ENCODE data around the gene PRR15.

PRR15 gene

GRCh38 chr7:29592866-29593265, 29.2 kb downstream of the PRR15 start:
- Mint-ChIP-seq H3K4me1 (ENCODE audit: low read depth) (peaks cover 5% of the 10 kb centered on the region), H3K4me3 (no peak overlapping the region), H3K36me3 (ENCODE audit: low read depth) (no peaks in the 10 kb centered on the region), H3K27ac (no peak overlapping the region), H3K27me3 (ENCODE audit: low read depth) (peaks cover 7% of the 10 kb centered on the region), H3K9me3 (no peaks in the 10 kb centered on the region)

- Mint-ChIP-seq H3K27me3 (ENCODE audit: low read depth) (peaks cover 7% of the 10 kb centered on the region), H3K9me3 (no peaks in the 10 kb centered on the region), H3K4me1 (ENCODE audit: low read depth) (peaks cover 5% of the 10 kb centered on the region), H3K27ac (no peak overlapping the region), H3K4me3 (no peak overlapping the region), H3K36me3 (ENCODE audit: low read depth) (no peaks in the 10 kb centered on the region)
These were observed 29.8 kb downstream of the PRR15 start for GRCh38 chr7:29593459-29593858.

- H3K9me3 Mint-ChIP-seq: no peaks in the 10 kb centered on the region
These were observed 33.1 kb downstream of the PRR15 start for GRCh38 chr7:29596593-29597178.

GRCh38 chr7:29597266-29597665, 33.6 kb downstream of the PRR15 start:
- H3K9me3 Mint-ChIP-seq: no peaks in the 10 kb centered on the region
- H3K4me3 Mint-ChIP-seq: no peak overlapping the region
- no peaks in the 10 kb centered on the region for H3K36me3 Mint-ChIP-seq (ENCODE audit: low read depth)
- H3K27ac Mint-ChIP-seq: no peak overlapping the region
- H3K27me3 Mint-ChIP-seq (ENCODE audit: low read depth): no peaks in the 10 kb centered on the region
- no peaks in the 10 kb centered on the region for H3K4me1 Mint-ChIP-seq (ENCODE audit: low read depth)

More at GRCh38 chr7:29596593-29597178, 33.1 kb downstream of the PRR15 start:
- Mint-ChIP-seq H3K4me1 (ENCODE audit: low read depth) (no peaks in the 10 kb centered on the region), H3K4me3 (no peak overlapping the region), H3K36me3 (ENCODE audit: low read depth) (no peaks in the 10 kb centered on the region), H3K27ac (no peak overlapping the region), H3K27me3 (ENCODE audit: low read depth) (no peaks in the 10 kb centered on the region)

- Mint-ChIP-seq H3K4me3 (no peak overlapping the region), H3K36me3 (ENCODE audit: low read depth) (no peaks in the 10 kb centered on the region), H3K27me3 (ENCODE audit: low read depth) (no peaks in the 10 kb centered on the region), H3K9me3 (no peaks in the 10 kb centered on the region), H3K27ac (no peak overlapping the region), H3K4me1 (ENCODE audit: low read depth) (no peaks in the 10 kb centered on the region)
These were observed 34.5 kb downstream of the PRR15 start for GRCh38 chr7:29598137-29598536.

- no peaks in the 10 kb centered on the region for H3K9me3 Mint-ChIP-seq
- H3K4me3 Mint-ChIP-seq: no peak overlapping the region
- H3K36me3 Mint-ChIP-seq (ENCODE audit: low read depth): no peaks in the 10 kb centered on the region
- H3K4me1 Mint-ChIP-seq (ENCODE audit: low read depth): no peaks in the 10 kb centered on the region
- no peak overlapping the region for H3K27ac Mint-ChIP-seq
- H3K27me3 Mint-ChIP-seq (ENCODE audit: low read depth): no peaks in the 10 kb centered on the region
These were observed 35.0 kb downstream of the PRR15 start for GRCh38 chr7:29598613-29599012.

GRCh38 chr7:29599026-29599425, 35.4 kb downstream of the PRR15 start:
- Mint-ChIP-seq H3K36me3 (ENCODE audit: low read depth) (no peaks in the 10 kb centered on the region), H3K27ac (no peak overlapping the region), H3K27me3 (ENCODE audit: low read depth) (no peaks in the 10 kb centered on the region), H3K4me1 (ENCODE audit: low read depth) (no peaks in the 10 kb centered on the region), H3K4me3 (no peak overlapping the region), H3K9me3 (no peaks in the 10 kb centered on the region)

GRCh38 chr7:29600661-29601060, 37.0 kb downstream of the PRR15 start:
- no peaks in the 10 kb centered on the region for H3K9me3 Mint-ChIP-seq
- no peaks in the 10 kb centered on the region for H3K36me3 Mint-ChIP-seq (ENCODE audit: low read depth)
- no peaks in the 10 kb centered on the region for H3K4me1 Mint-ChIP-seq (ENCODE audit: low read depth)
- H3K27me3 Mint-ChIP-seq (ENCODE audit: low read depth): no peaks in the 10 kb centered on the region
- H3K27ac Mint-ChIP-seq: no peak overlapping the region
- H3K4me3 Mint-ChIP-seq: no peak overlapping the region

- Mint-ChIP-seq H3K9me3 (no peaks in the 10 kb centered on the region), H3K4me1 (ENCODE audit: low read depth) (no peaks in the 10 kb centered on the region), H3K36me3 (ENCODE audit: low read depth) (no peaks in the 10 kb centered on the region), H3K27me3 (ENCODE audit: low read depth) (no peaks in the 10 kb centered on the region), H3K4me3 (no peak overlapping the region), H3K27ac (no peak overlapping the region)
These were observed 40.4 kb downstream of the PRR15 start for GRCh38 chr7:29604052-29604451.

GRCh38 chr7:29604702-29605101, 41.1 kb downstream of the PRR15 start:
- Mint-ChIP-seq H3K36me3 (ENCODE audit: low read depth) (no peaks in the 10 kb centered on the region), H3K4me3 (no peak overlapping the region), H3K4me1 (ENCODE audit: low read depth) (no peaks in the 10 kb centered on the region), H3K9me3 (no peaks in the 10 kb centered on the region), H3K27ac (no peak overlapping the region), H3K27me3 (ENCODE audit: low read depth) (no peaks in the 10 kb centered on the region)

- Mint-ChIP-seq H3K27ac (no peak overlapping the region), H3K4me3 (no peak overlapping the region)
These were observed 42.0 kb downstream of the PRR15 start for GRCh38 chr7:29605671-29606070.

GRCh38 chr7:29606287-29606721, 42.7 kb downstream of the PRR15 start:
- no peaks in the 10 kb centered on the region for H3K36me3 Mint-ChIP-seq (ENCODE audit: low read depth)
- H3K9me3 Mint-ChIP-seq: no peaks in the 10 kb centered on the region
- H3K27ac Mint-ChIP-seq: no peak overlapping the region
- no peak overlapping the region for H3K4me3 Mint-ChIP-seq
- no peaks in the 10 kb centered on the region for H3K27me3 Mint-ChIP-seq (ENCODE audit: low read depth)
- no peaks in the 10 kb centered on the region for H3K4me1 Mint-ChIP-seq (ENCODE audit: low read depth)

More at GRCh38 chr7:29605671-29606070, 42.0 kb downstream of the PRR15 start:
- Mint-ChIP-seq H3K4me1 (ENCODE audit: low read depth) (no peaks in the 10 kb centered on the region), H3K9me3 (no peaks in the 10 kb centered on the region), H3K36me3 (ENCODE audit: low read depth) (no peaks in the 10 kb centered on the region), H3K27me3 (ENCODE audit: low read depth) (no peaks in the 10 kb centered on the region)

GRCh38 chr7:29606830-29607229, 43.2 kb downstream of the PRR15 start:
- H3K4me1 Mint-ChIP-seq (ENCODE audit: low read depth): no peaks in the 10 kb centered on the region
- no peaks in the 10 kb centered on the region for H3K36me3 Mint-ChIP-seq (ENCODE audit: low read depth)
- no peaks in the 10 kb centered on the region for H3K27me3 Mint-ChIP-seq (ENCODE audit: low read depth)
- no peak overlapping the region for H3K4me3 Mint-ChIP-seq
- no peaks in the 10 kb centered on the region for H3K9me3 Mint-ChIP-seq
- H3K27ac Mint-ChIP-seq: no peak overlapping the region

GRCh38 chr7:29607259-29607658, 43.6 kb downstream of the PRR15 start:
- Mint-ChIP-seq H3K36me3 (ENCODE audit: low read depth) (no peaks in the 10 kb centered on the region), H3K9me3 (no peaks in the 10 kb centered on the region), H3K4me3 (no peak overlapping the region), H3K27me3 (ENCODE audit: low read depth) (no peaks in the 10 kb centered on the region), H3K4me1 (ENCODE audit: low read depth) (no peaks in the 10 kb centered on the region), H3K27ac (no peak overlapping the region)

- no peaks in the 10 kb centered on the region for H3K27me3 Mint-ChIP-seq (ENCODE audit: low read depth)
- no peak overlapping the region for H3K4me3 Mint-ChIP-seq
- no peak overlapping the region for H3K27ac Mint-ChIP-seq
- no peaks in the 10 kb centered on the region for H3K36me3 Mint-ChIP-seq (ENCODE audit: low read depth)
- no peaks in the 10 kb centered on the region for H3K4me1 Mint-ChIP-seq (ENCODE audit: low read depth)
- no peaks in the 10 kb centered on the region for H3K9me3 Mint-ChIP-seq
These were observed 44.3 kb downstream of the PRR15 start for GRCh38 chr7:29607889-29608288.
